Upper lobe of left lung (tissue), 4 donors: ENCODE results near the gene KCNAB2.

Experiments used
- CTCF ChIP-seq, 6 experiments: fragments of 450-650 bp in 4 of 6; fragments of 200-600 bp in 2 of 6; sonication (generic) in 2 of 6; IDR thresholded peaks; one replicate each; pipeline ENCODE4 v1.5.1; 2016 to 2019; ENCODE audit warnings: antibody characterized with exemption in 6 of 6
- EP300 ChIP-seq, 4 donors: sonication (generic); formaldehyde crosslinking; IDR thresholded peaks; one replicate each; pipeline ENCODE4 v1.5.1; 2017; ENCODE audit warnings: antibody characterized with exemption in 4 of 4, control low read depth in 2 of 4
- POLR2A ChIP-seq, 4 donors: fragments of 450-650 bp; IDR thresholded peaks; one replicate each; pipeline ENCODE4 v1.5.1; 2016 to 2017; ENCODE audit warnings: antibody characterized with exemption in 4 of 4, mild to moderate bottlenecking in 2 of 4

DNA sequence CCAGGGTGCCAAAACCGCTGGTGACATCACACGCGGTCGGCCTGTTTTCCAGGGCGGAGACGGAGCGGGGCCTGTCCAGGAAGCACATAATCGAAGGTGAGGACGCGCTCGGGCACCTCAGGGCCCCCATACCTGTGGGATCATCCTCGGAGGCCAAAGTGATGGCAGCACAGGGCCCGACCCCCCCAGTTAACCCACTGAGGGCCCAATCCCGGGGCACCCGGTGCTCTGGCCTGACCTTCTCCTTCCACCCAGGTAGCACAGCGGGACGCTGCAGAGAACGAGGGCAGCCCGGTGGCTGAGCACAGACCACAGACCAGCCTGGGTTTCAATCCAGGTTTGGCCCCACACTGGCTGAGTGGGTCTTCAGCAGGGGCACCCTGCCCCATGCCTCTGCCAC lies 43.3 kb downstream of the KCNAB2 start:
- TF ChIP-seq CTCF (IDR thresholded peaks at IDR 0.05) (no peak), EP300 (IDR thresholded peaks at IDR 0.05) (no peak), POLR2A (IDR thresholded peaks at IDR 0.05) (no peak)
